Prostate gland (tissue), 2 donors: ENCODE measurements around the gene ZNF575. TPM values are rescaled to one million over a fixed set of nuclear protein-coding genes. Genes with fewer than 3 reads are reported as not detected.
A peak's percentile ranks its signal among the peaks of the same experiment; 100 is the strongest.

Experiments used
- DNase-seq: peaks from one replicate; pipeline ENCODE4 v3.0.0-alpha.2; 2019; ENCODE audit warnings: low spot score
- H3K27ac ChIP-seq, 2 donors: fragments of 200-600 bp; sonication (generic); 2 replicates each; pipeline ENCODE4 v1.5.1; 2017 to 2019
- H3K27me3 ChIP-seq: fragments of 200-600 bp; sonication (generic); replicated peaks from 2 replicates; pipeline ENCODE4 v1.5.1; 2019; ENCODE audit not compliant: insufficient read depth
- H3K36me3 ChIP-seq, 2 donors: fragments of 200-600 bp; sonication (generic); 1 replicate in 1 of 2; 2 replicates in 1 of 2; pipeline versions ENCODE4 v1.5.1 to v1.8.1; 2017 to 2019
- H3K4me1 ChIP-seq: fragments of 200-600 bp; sonication (generic); replicated peaks from 2 replicates; pipeline ENCODE4 v1.5.1; 2019
- H3K4me3 ChIP-seq, 2 donors: fragments of 200-600 bp; sonication (generic); 2 replicates each; pipeline ENCODE4 v1.5.1; 2017 to 2019
- H3K9me3 ChIP-seq: fragments of 200-600 bp; sonication (generic); 2 replicates; pipeline ENCODE4 v1.5.1; 2017
- POLR2A ChIP-seq: fragments of 450-650 bp; IDR thresholded peaks from one replicate; pipeline ENCODE4 v1.6.1; 2016; ENCODE audit warnings: antibody characterized with exemption, mild to moderate bottlenecking
- POLR2AphosphoS5 ChIP-seq: sonication (generic); formaldehyde crosslinking; IDR thresholded peaks from one replicate; pipeline ENCODE4 v1.6.1; 2017; ENCODE audit warnings: antibody characterized with exemption
- WGBS: methylation state at CpG from one replicate; pipeline ENCODE4 v1.1.5; 2018; 5-methylcytosine and 5-hydroxymethylcytosine counted together
- intact Hi-C: fragments of 100-400 bp; cut with DNase I; formaldehyde crosslinking; loops from one replicate; pipeline ENCODE4 v1.14.2; 2022
- total RNA-seq, 2 donors: library from RNA; depleted of rRNA; stranded (reverse); fragments of >200 nt; gene quantifications; one replicate each; pipeline ENCODE4 v1.1.0, GENCODE V29; 2016
- TF ChIP-seq, protein P1 (sequence below), 4 experiments: fragments of 200-600 bp in 2 of 4; fragments of 450-650 bp in 2 of 4; sonication (generic) in 2 of 4; IDR thresholded peaks; 1 replicate in 3 of 4; 2 replicates in 1 of 4; pipeline ENCODE4 v1.5.1; 2016 to 2019; ENCODE audit warnings: antibody characterized with exemption in 4 of 4, mild to moderate bottlenecking in 2 of 4, moderate library complexity in 2 of 4

ZNF575 gene
- total RNA-seq, 2 donors from 2014 or later: 2.0 TPM; not detected in 1

DNA sequence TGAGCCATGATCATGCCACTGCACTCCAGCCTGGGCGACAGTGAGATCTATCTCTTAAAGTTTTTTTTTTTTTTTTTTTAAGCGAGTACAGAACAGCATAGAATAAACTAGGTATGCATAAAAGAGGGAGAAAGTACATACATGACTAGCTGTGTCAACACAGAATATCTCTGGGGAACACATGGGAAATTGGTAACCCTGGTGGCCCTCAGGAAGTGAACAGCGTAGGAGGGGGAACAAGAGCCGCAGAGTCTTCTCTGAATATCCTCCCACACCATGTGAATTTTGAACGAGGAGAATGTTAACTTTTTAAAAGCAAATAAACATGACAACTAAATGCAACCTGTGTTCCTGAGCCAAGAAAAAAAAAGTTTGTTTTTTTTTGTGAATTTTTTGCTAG is 43.7 kb upstream of the ZNF575 start:
- no peaks in the 10 kb centered on the region for H3K27me3 ChIP-seq
- WGBS: 52% methylated on average over 5 of the region's 5 CpGs
- intact Hi-C loops: no loop called here
- H3K4me3 ChIP-seq: no peak overlapping the region
- H3K36me3 ChIP-seq: no peaks in the 10 kb centered on the region
- DNase-seq: no peak
- H3K4me1 ChIP-seq: no peaks in the 10 kb centered on the region
- no peak overlapping the region for H3K27ac ChIP-seq
- H3K9me3 ChIP-seq: no peaks in the 10 kb centered on the region
- TF ChIP-seq POLR2AphosphoS5: no peak

DNA sequence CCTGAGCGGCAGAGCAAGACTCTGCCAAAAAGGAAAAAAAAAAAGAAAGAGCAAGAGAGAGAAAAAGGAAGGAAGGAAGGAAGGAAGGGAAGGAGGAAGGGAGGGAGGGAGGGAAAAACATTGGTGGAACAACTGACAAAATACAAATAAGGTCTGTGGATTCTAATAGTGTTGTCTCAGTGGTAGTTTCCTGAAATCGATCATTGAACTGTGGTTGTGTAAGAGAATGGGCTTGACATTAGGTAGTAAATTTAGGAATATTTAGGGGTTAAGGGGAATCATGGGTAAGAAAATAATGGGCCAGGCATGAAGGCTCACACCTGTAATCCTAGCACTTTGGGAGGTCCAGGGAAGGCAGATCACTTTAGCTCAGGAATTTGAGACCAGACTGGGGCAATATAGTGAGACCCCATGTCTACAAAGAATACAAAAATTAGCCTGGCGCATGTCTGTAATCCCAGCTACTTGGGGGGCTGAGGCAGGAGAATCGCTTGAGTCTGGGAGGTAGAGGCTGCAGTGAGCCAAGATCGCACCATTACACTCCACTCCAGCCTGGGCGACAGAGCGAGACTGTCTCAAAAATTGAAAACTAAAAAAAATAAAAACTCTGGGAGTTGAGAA is 42.9 kb upstream of the ZNF575 start:
- DNase-seq: no peak
- H3K27me3 ChIP-seq: no peaks in the 10 kb centered on the region
- TF ChIP-seq, protein P1, sequence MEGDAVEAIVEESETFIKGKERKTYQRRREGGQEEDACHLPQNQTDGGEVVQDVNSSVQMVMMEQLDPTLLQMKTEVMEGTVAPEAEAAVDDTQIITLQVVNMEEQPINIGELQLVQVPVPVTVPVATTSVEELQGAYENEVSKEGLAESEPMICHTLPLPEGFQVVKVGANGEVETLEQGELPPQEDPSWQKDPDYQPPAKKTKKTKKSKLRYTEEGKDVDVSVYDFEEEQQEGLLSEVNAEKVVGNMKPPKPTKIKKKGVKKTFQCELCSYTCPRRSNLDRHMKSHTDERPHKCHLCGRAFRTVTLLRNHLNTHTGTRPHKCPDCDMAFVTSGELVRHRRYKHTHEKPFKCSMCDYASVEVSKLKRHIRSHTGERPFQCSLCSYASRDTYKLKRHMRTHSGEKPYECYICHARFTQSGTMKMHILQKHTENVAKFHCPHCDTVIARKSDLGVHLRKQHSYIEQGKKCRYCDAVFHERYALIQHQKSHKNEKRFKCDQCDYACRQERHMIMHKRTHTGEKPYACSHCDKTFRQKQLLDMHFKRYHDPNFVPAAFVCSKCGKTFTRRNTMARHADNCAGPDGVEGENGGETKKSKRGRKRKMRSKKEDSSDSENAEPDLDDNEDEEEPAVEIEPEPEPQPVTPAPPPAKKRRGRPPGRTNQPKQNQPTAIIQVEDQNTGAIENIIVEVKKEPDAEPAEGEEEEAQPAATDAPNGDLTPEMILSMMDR (IDR thresholded peaks at IDR 0.05): no peak
- no peak for TF ChIP-seq POLR2A
- TF ChIP-seq POLR2AphosphoS5: no peak
- no peaks in the 10 kb centered on the region for H3K9me3 ChIP-seq
- no peaks in the 10 kb centered on the region for H3K36me3 ChIP-seq
- 95% methylated on average over 7 of the region's 7 CpGs for WGBS
- no peaks in the 10 kb centered on the region for H3K4me1 ChIP-seq
- no peak overlapping the region for H3K27ac ChIP-seq
- no peak overlapping the region for H3K4me3 ChIP-seq
- intact Hi-C loops: no loop called here

DNA sequence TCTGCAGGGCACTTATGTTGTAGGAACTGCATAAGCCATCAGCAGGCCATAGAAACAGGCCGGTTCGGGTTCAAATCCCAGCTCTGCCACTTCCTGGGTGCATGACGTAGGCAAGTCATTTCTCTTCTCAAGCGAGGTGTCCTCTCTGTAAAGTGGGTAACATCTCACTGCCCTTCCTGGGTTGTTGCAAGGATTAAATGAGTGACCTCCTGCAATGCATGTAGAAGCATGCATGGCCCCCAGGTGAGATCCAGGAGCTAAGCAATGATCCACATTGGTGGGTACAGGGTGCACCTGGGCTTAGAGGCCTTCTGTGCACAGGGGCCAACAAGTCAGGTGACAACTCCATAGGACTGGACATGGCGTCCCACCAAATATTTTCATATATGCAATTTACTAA is 42.2 kb upstream of the ZNF575 start:
- H3K9me3 ChIP-seq: no peaks in the 10 kb centered on the region
- H3K4me3 ChIP-seq: no peak overlapping the region
- H3K27ac ChIP-seq: no peak overlapping the region
- intact Hi-C loops: no loop called here
- WGBS: 89% methylated on average over 5 of the region's 5 CpGs
- TF ChIP-seq, protein P1 (IDR thresholded peaks at IDR 0.05): no peak
- TF ChIP-seq POLR2AphosphoS5 (no peak), POLR2A (no peak)
- H3K36me3 ChIP-seq: peaks cover 0 to 4% of the 10 kb centered on the region in 2 donors
- no peak for DNase-seq
- H3K4me1 ChIP-seq: no peaks in the 10 kb centered on the region
- no peaks in the 10 kb centered on the region for H3K27me3 ChIP-seq

DNA sequence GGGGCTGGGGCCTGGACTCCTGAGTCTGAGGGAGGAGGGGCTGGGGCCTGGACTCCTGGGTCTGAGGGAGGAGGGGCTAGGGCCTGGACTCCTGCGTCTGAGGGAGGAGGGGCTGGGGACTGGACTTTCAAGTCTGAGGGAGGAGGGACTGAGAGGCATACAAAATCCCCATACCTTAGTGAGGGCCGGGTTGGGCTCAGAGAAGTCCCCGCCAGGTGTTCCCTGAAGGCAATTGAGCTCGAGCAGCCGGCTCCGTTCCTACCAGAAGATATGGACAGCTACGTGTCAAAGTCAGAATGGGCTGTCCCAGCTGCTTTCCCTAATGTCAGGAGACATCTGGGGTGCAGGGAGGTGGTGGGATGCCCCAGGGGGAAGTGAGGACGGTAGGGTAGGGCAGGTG is 37.9 kb upstream of the ZNF575 start:
- intact Hi-C loops: no loop called here
- Histone ChIP-seq H3K36me3 (peaks cover 4% of the 10 kb centered on the region in 2 donors), H3K4me1 (peaks cover 9% of the 10 kb centered on the region), H3K4me3 (no peak overlapping the region), H3K27me3 (no peaks in the 10 kb centered on the region), H3K9me3 (no peaks in the 10 kb centered on the region), H3K27ac (peak overlapping the region in 1 of 2 donors; percentile 5)
- no peak for DNase-seq
- TF ChIP-seq POLR2A (no peak), POLR2AphosphoS5 (no peak)
- TF ChIP-seq, protein P1 (IDR thresholded peaks at IDR 0.05): no peak
- WGBS: 56% methylated on average over 7 of the region's 8 CpGs

DNA sequence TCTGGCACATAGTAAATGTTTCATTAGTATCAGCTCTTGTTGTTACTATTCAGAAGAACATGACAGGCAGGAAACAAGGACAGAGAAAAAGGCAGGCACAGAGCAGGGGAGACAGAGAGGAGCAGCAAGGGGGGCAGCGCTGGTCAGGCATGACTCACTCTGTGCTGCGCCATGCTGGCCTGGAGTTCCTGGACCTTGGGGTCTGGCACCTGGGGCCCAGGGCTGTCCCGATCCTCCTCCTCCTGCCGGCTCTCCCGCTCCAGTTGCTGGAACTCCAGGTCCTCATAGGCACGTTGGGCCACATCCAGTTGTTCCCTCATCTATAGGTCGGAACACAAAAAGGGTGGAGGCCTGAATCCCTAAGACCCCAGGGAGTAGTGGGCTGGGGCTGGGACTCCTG is 36.0 kb upstream of the ZNF575 start:
- Histone ChIP-seq H3K36me3 (peaks cover 4% of the 10 kb centered on the region in 2 donors), H3K4me1 (peaks cover 14% of the 10 kb centered on the region), H3K9me3 (no peaks in the 10 kb centered on the region), H3K4me3 (no peak overlapping the region), H3K27me3 (no peaks in the 10 kb centered on the region), H3K27ac (no peak overlapping the region)
- DNase-seq: no peak
- intact Hi-C loops: no loop called here
- 89% methylated on average over 7 of the region's 7 CpGs for WGBS
- TF ChIP-seq POLR2AphosphoS5: no peak
- TF ChIP-seq, protein P1 (IDR thresholded peaks at IDR 0.05): no peak
- no peak for TF ChIP-seq POLR2A
